Measurements from ENCODE around the gene CDC42BPB.
"Not testable (repeated sequence)": the region's sequence is repeated elsewhere in the genome, so short reads cannot be mapped to it uniquely, and the experiment has no call there.

Gene CDC42BPB

GRCh38 chr14:102908766-102909455, 148.4 kb downstream of the CDC42BPB start:
- DNase-seq = no peak

- DNase-seq = no peak
Observed at GRCh38 chr14:102907980-102908730, 149.2 kb downstream of the CDC42BPB start.

GRCh38 chr14:102907303-102907844, 150.0 kb downstream of the CDC42BPB start:
- no peak for DNase-seq

GRCh38 chr14:102906616-102907302, 150.6 kb downstream of the CDC42BPB start:
- DNase-seq = no peak

GRCh38 chr14:102905116-102906108, 151.9 kb downstream of the CDC42BPB start:
- no peak for DNase-seq

- no peak for DNase-seq
Observed at GRCh38 chr14:102903889-102904512, 153.3 kb downstream of the CDC42BPB start.

GRCh38 chr14:102903248-102903888, 154.0 kb downstream of the CDC42BPB start:
- DNase-seq = no peak

GRCh38 chr14:102902523-102903247, 154.7 kb downstream of the CDC42BPB start:
- DNase-seq = no peak

GRCh38 chr14:102902086-102902485, 155.3 kb downstream of the CDC42BPB start:
- DNase-seq = no peak

- no peak for DNase-seq
Observed at GRCh38 chr14:102901633-102902032, 155.7 kb downstream of the CDC42BPB start.

GRCh38 chr14:102900631-102901571, 156.4 kb downstream of the CDC42BPB start:
- no peak for DNase-seq

GRCh38 chr14:102899516-102899900, 157.8 kb downstream of the CDC42BPB start:
- DNase-seq = no peak

GRCh38 chr14:102898776-102899515, 158.4 kb downstream of the CDC42BPB start:
- no peak for DNase-seq

- DNase-seq = no peak
Observed at GRCh38 chr14:102898298-102898697, 159.1 kb downstream of the CDC42BPB start.

- DNase-seq = no peak
Observed at GRCh38 chr14:102897299-102898027, 159.9 kb downstream of the CDC42BPB start.

- DNase-seq = not testable (repeated sequence)
Observed at GRCh38 chr14:102896735-102897134, 160.6 kb downstream of the CDC42BPB start.

GRCh38 chr14:102893452-102893851, 163.9 kb downstream of the CDC42BPB start:
- DNase-seq = no peak

- no peak for DNase-seq
Observed at GRCh38 chr14:102892651-102893050, 164.7 kb downstream of the CDC42BPB start.

Measured in stimulated activated CD4-positive, alpha-beta T cell treated with anti-CD3 and anti-CD28 coated beads, Interleukin-4, amount 100 ng/mL, for 24 hours (primary cell).